SK-N-SH (cell line): Measurements from ENCODE around the gene SMAGP. TPM values are rescaled to one million over a fixed set of nuclear protein-coding genes. Genes with fewer than 3 reads are reported as not detected.
A peak's percentile ranks its signal among the peaks of the same experiment; 100 is the strongest.
"Not testable (repeated sequence)": the region's sequence is repeated elsewhere in the genome, so short reads cannot be mapped to it uniquely, and the experiment has no call there.

ENCODE experiments used
- CTCF ChIA-PET: fragments of 300-600, 350-600 bp; formaldehyde crosslinking; extraction: SDS; loops from one replicate; lab custom pipeline; 2021; lab: Yijun Ruan, JAX
- POLR2A ChIA-PET: fragments of 350-600 bp; sonication (Branson Sonifier 250); formaldehyde crosslinking; extraction: SDS; loops from one replicate; lab custom pipeline; 2020; ENCODE audit warnings: antibody characterized with exemption, inconsistent platforms; lab: Yijun Ruan, JAX
- DNase-seq: peaks from one replicate; pipeline ENCODE4 v3.0.0; 2012
- H2AFZ ChIP-seq: fragments of 200-600 bp; sonication (generic); 2 replicates; pipeline ENCODE4 v1.8.1; 2016; ENCODE audit warnings: antibody characterized with exemption, mild to moderate bottlenecking, low read depth
- H3F3A ChIP-seq: fragments of 200-600 bp; sonication (generic); replicated peaks from 2 replicates; pipeline ENCODE3; 2016; ENCODE audit warnings: antibody characterized with exemption, mild to moderate bottlenecking; ENCODE audit not compliant: insufficient read depth
- H3K27ac ChIP-seq, 2 experiments: fragments of 200-500 bp in 1 of 2; fragments of 200-600 bp in 1 of 2; sonication (Bioruptor generic) in 1 of 2; sonication (generic), shearing (Covaris generic) in 1 of 2; 2 replicates each; pipeline versions ENCODE4 v1.5.1 to v1.6.1; 2014 to 2016; ENCODE audit warnings: low read depth in 2 of 2, inconsistent platforms in 1 of 2, low read length in 1 of 2, mild to moderate bottlenecking in 1 of 2, mixed read lengths in 1 of 2
- H3K27me3 ChIP-seq: fragments of 200-600 bp; sonication (generic), shearing (Covaris generic); 2 replicates; pipeline ENCODE4 v1.6.1; 2016; ENCODE audit warnings: mixed run types; ENCODE audit not compliant: insufficient read depth
- H3K36me3 ChIP-seq, 2 experiments: fragments of 200-500 bp in 1 of 2; fragments of 200-600 bp in 1 of 2; sonication (Bioruptor generic) in 1 of 2; sonication (generic) in 1 of 2; replicated peaks in 1 of 2; 2 replicates each; pipeline versions ENCODE3 to v1.5.1; 2014 to 2016; ENCODE audit warnings: low read length in 1 of 2, mild to moderate bottlenecking in 1 of 2; ENCODE audit not compliant: insufficient read depth in 2 of 2, control insufficient read depth in 1 of 2
- H3K4me1 ChIP-seq, 2 experiments: fragments of 200-500 bp in 1 of 2; fragments of 200-600 bp in 1 of 2; sonication (Bioruptor generic) in 1 of 2; sonication (generic), shearing (Covaris generic) in 1 of 2; 2 replicates each; pipeline versions ENCODE4 v1.5.1 to v1.6.1; 2014 to 2016; ENCODE audit warnings: low read depth in 1 of 2, low read length in 1 of 2, mixed run types in 1 of 2; ENCODE audit not compliant: insufficient read depth in 2 of 2, control insufficient read depth in 1 of 2
- H3K4me2 ChIP-seq: fragments of 200-600 bp; sonication (generic), shearing (Covaris generic); 2 replicates; pipeline ENCODE4 v1.6.1; 2017; ENCODE audit warnings: mixed run types
- H3K4me3 ChIP-seq, 2 experiments: fragments of 200-500 bp in 1 of 2; fragments of 200-600 bp in 1 of 2; sonication (Bioruptor generic) in 1 of 2; sonication (generic), shearing (Covaris generic) in 1 of 2; 2 replicates each; pipeline versions ENCODE4 v1.5.1 to v1.8.1; 2014 to 2016; ENCODE audit warnings: low read depth in 2 of 2, inconsistent platforms in 1 of 2, low read length in 1 of 2, mild to moderate bottlenecking in 1 of 2, mixed read lengths in 1 of 2, moderate library complexity in 1 of 2
- H3K79me2 ChIP-seq: fragments of 200-600 bp; sonication (generic); 2 replicates; pipeline ENCODE4 v1.8.1; 2017; ENCODE audit warnings: mild to moderate bottlenecking; ENCODE audit not compliant: insufficient read depth
- H3K9ac ChIP-seq: fragments of 200-600 bp; sonication (generic); 2 replicates; pipeline ENCODE4 v1.6.1; 2017; ENCODE audit warnings: mixed run types
- H3K9me2 ChIP-seq: fragments of 200-600 bp; sonication (generic); 2 replicates; pipeline ENCODE4 v1.6.1; 2017; ENCODE audit warnings: mixed run types
- H3K9me3 ChIP-seq: fragments of 200-600 bp; sonication (generic); 2 replicates; pipeline ENCODE4 v1.6.1; 2017; ENCODE audit warnings: mixed run types, mild to moderate bottlenecking, moderate library complexity
- H4K20me1 ChIP-seq: fragments of 200-600 bp; sonication (generic); 2 replicates; pipeline ENCODE4 v1.6.1; 2017; ENCODE audit warnings: mild to moderate bottlenecking, mixed run types; ENCODE audit not compliant: insufficient read depth
- FOSL2 ChIP-seq: IDR thresholded peaks from 2 replicates; pipeline ENCODE4 v1.4.0; 2012; ENCODE audit warnings: low read depth, mild to moderate bottlenecking, moderate library complexity, borderline replicate concordance
- IRF3 ChIP-seq: fragments of 150-350 bp; IDR thresholded peaks from 2 replicates; pipeline ENCODE4 v1.6.1; 2016; ENCODE audit warnings: mild to moderate bottlenecking, low read depth, low read length
- JUND ChIP-seq: IDR thresholded peaks from 2 replicates; pipeline ENCODE4 v1.4.0; 2012
- MXI1 ChIP-seq: IDR thresholded peaks from 2 replicates; pipeline ENCODE4 v1.6.1; 2012; ENCODE audit warnings: mild to moderate bottlenecking, low read depth, low read length, improper control_type of control experiment
- POLR2AphosphoS5 ChIP-seq: IDR thresholded peaks from 2 replicates; pipeline ENCODE4 v1.6.1; 2012; ENCODE audit warnings: low read depth, low read length
- RAD21 ChIP-seq: IDR thresholded peaks from 2 replicates; pipeline ENCODE4 v1.6.1; 2012; ENCODE audit warnings: mild to moderate bottlenecking, low read length
- RCOR1 ChIP-seq: fragments of 150-350 bp; IDR thresholded peaks from 2 replicates; pipeline ENCODE4 v1.6.1; 2017; ENCODE audit warnings: antibody characterized with exemption, low read length
- YY1 ChIP-seq: IDR thresholded peaks from 2 replicates; pipeline ENCODE4 v1.4.0; 2012; ENCODE audit warnings: low read depth, mild to moderate bottlenecking
- WGBS: methylation state at CpG from one replicate; pipeline ENCODE4 v1.1.6; 2017; ENCODE audit warnings: low lambda C conversion rate; 5-methylcytosine and 5-hydroxymethylcytosine counted together
- polyA plus RNA-seq, 3 experiments: library from polyadenylated mRNA; depleted of rRNA; stranded (reverse); fragments of >200 nt; gene quantifications; 2 replicates each; pipeline ENCODE4 v1.2.3, GENCODE V29; 2012

Gene SMAGP
- polyA plus RNA-seq, 1 of the 3 experiments (the other 2 are of a cell fraction) = 26.3 TPM

- peak overlapping the region; percentile 62 for H3K4me2 ChIP-seq
- no peaks in the 10 kb centered on the region for H3K27me3 ChIP-seq
- no peaks in the 10 kb centered on the region for H3F3A ChIP-seq
- H3K9me3 ChIP-seq = no peaks in the 10 kb centered on the region
- peak overlapping the region; percentile 86 for H2AFZ ChIP-seq
- H3K36me3 ChIP-seq = no peaks in the 10 kb centered on the region
- H3K4me1 ChIP-seq = no peaks in the 10 kb centered on the region
- H3K79me2 ChIP-seq = no peaks in the 10 kb centered on the region
- no peak overlapping the region for H3K9ac ChIP-seq
- CTCF ChIA-PET = interaction anchor here (0.6 to 1.7 kb wide), 5 partner anchors 11 to 251 kb away, joined by 3 to 10 read pairs (median 4); partner anchors contain the start of gene SMAGP
- TF ChIP-seq IRF3 = no peak
- peak; percentile 39 for TF ChIP-seq JUND
- peak; percentile 62; the same call in 1 of the 2 replicates for TF ChIP-seq FOSL2
- H3K27ac ChIP-seq = peak overlapping the region in 1 of 2 experiments; percentile 49; a peak in 1 of 4 replicates
- no peaks in the 10 kb centered on the region for H4K20me1 ChIP-seq
- no peak for DNase-seq
- H3K4me3 ChIP-seq = no peak overlapping the region
- no peaks in the 10 kb centered on the region for H3K9me2 ChIP-seq
- WGBS = 98% methylated on average over 4 of the region's 4 CpGs
- POLR2A ChIA-PET = no interaction called here
These were observed 11.1 kb upstream of the SMAGP start for GRCh38 chr12:51281202-51281924.

GRCh38 chr12:51275088-51275487 is 4.9 kb upstream of the SMAGP start:
- Histone ChIP-seq H3K36me3 (no peaks in the 10 kb centered on the region), H3K9ac (no peak overlapping the region), H3K27ac (no peak overlapping the region), H3K4me1 (peaks cover 0 to 2% of the 10 kb centered on the region in 2 experiments; a peak in 1 of 4 replicates), H3K4me3 (no peak overlapping the region), H3K9me3 (no peaks in the 10 kb centered on the region), H3K27me3 (no peaks in the 10 kb centered on the region), H3F3A (peaks cover 6% of the 10 kb centered on the region), H4K20me1 (no peaks in the 10 kb centered on the region), H3K4me2 (no peak overlapping the region), H3K79me2 (no peaks in the 10 kb centered on the region), H2AFZ (no peak overlapping the region), H3K9me2 (no peaks in the 10 kb centered on the region)
- 73% methylated on average over 1 of the region's 1 CpG for WGBS
- CTCF ChIA-PET = interaction anchor here (1.1 to 1.4 kb wide), 2 partner anchors 22 to 66 kb away, joined by 4 to 6 read pairs; no protein-coding TSS in a partner anchor
- TF ChIP-seq MXI1 (no peak), RAD21 (no peak), POLR2AphosphoS5 (no peak), YY1 (no peak), RCOR1 (no peak)
- POLR2A ChIA-PET = no interaction called here
- DNase-seq = no peak

GRCh38 chr12:51272810-51273209 is 2.6 kb upstream of the SMAGP start:
- H3K9ac ChIP-seq, DNase-seq, H3K79me2 ChIP-seq, H3K27ac ChIP-seq, H3K4me2 ChIP-seq, H3K9me2 ChIP-seq, H3K4me1 ChIP-seq, H2AFZ ChIP-seq, H3K4me3 ChIP-seq, H3K9me3 ChIP-seq, H3K36me3 ChIP-seq, POLR2A ChIA-PET, H4K20me1 ChIP-seq, H3K27me3 ChIP-seq: not testable (repeated sequence)
- CTCF ChIA-PET = interaction anchor here (1.0 kb wide), 1 partner anchor 68 kb away, joined by 3 read pairs; no protein-coding TSS in a partner anchor
- WGBS = 90% methylated on average over 7 of the region's 7 CpGs
- H3F3A ChIP-seq = peaks cover 10% of the 10 kb centered on the region
